Fibroblast of pulmonary artery (primary cell): ENCODE results near the gene SLC9A3.

Experiments
- DNase-seq: peaks from one replicate; pipeline ENCODE4 v3.0.0-alpha.2; 2010; ENCODE audit warnings: low read depth
- H3K4me3 ChIP-seq: replicated peaks from 2 replicates; pipeline ENCODE4 v1.5.1; 2011; ENCODE audit warnings: low read depth, mild to moderate bottlenecking, control low read depth, low read length, moderate library complexity
- TF ChIP-seq, protein P1 (sequence below): IDR thresholded peaks from 2 replicates; pipeline ENCODE4 v1.5.1; 2011; ENCODE audit warnings: mild to moderate bottlenecking, control low read depth, low read length, inconsistent platforms; ENCODE audit errors: missing control alignments

SLC9A3 gene

DNA sequence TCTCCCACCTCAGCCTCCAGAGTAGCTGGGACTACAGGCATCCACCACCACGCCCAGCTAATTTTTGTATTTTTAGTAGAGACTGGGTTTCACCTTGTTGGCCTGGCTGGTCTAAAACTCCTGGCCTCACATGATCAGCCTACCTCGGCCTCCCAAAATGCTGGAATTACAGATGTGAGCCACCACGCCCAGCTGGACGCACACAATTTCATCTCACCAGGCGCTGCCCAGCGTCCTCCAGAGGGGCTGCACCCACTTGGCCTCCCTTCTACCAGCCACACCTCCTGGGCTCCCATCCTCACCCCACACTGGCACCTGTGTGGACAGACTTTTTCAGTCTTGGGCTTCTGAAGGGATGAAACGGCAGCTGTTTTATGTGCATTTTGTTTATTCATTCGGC is 85.1 kb downstream of the SLC9A3 start:
- no peak for DNase-seq
- TF ChIP-seq, protein P1, sequence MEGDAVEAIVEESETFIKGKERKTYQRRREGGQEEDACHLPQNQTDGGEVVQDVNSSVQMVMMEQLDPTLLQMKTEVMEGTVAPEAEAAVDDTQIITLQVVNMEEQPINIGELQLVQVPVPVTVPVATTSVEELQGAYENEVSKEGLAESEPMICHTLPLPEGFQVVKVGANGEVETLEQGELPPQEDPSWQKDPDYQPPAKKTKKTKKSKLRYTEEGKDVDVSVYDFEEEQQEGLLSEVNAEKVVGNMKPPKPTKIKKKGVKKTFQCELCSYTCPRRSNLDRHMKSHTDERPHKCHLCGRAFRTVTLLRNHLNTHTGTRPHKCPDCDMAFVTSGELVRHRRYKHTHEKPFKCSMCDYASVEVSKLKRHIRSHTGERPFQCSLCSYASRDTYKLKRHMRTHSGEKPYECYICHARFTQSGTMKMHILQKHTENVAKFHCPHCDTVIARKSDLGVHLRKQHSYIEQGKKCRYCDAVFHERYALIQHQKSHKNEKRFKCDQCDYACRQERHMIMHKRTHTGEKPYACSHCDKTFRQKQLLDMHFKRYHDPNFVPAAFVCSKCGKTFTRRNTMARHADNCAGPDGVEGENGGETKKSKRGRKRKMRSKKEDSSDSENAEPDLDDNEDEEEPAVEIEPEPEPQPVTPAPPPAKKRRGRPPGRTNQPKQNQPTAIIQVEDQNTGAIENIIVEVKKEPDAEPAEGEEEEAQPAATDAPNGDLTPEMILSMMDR, result no peak
- H3K4me3 ChIP-seq, result no peak overlapping the region

DNA sequence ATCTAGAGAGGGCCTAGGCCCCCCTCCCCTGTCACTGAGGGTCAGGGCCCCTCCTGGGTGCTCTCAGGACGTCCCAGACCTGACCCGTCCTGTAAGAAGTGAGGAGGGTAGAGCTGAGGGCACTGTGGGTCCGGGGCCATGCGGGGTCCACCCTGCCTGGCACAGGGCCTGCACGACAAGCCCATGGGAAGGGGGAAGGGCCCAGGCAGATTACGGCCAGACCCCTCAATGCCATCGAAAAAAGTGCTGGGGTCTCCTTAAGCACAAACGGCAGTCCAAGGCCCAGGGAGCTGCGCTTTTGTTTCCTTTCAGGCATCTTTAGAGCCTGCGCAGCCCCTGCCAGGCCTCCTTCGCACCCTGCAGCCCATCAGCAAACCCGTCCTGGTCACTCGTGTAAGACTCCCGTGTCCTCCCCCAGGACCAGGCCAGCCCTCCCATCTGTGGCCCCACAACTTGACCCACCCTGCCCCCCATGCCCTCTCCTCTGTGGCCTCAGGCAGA is 85.7 kb downstream of the SLC9A3 start:
- no peak for DNase-seq
- TF ChIP-seq, protein P1, result no peak
- no peak overlapping the region for H3K4me3 ChIP-seq

DNA sequence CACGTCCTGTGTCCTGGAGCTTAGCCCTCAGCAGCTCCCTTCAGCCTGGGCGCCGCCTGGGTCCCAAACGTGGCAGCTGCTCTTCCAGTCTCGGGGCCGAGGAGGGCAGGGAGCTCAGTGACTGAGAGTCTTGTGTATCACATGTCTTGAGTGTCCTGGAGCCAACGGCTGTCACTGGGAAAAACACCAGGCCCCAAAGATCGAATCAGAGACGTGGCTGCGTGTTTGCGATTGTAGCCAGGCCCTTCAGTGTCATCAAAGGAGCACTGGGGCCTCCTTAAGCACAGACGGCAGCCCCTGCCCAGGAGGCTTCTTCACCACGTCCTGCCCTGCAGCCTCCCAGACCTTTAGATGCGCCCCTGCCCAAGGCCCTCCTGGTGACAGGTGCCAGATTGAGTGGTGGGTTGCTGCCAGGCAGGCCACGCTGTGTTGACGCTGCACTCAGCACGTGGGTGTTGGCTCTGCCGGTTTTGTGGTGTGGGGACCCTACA is 86.9 kb downstream of the SLC9A3 start:
- no peak for DNase-seq
- no peak overlapping the region for H3K4me3 ChIP-seq

DNA sequence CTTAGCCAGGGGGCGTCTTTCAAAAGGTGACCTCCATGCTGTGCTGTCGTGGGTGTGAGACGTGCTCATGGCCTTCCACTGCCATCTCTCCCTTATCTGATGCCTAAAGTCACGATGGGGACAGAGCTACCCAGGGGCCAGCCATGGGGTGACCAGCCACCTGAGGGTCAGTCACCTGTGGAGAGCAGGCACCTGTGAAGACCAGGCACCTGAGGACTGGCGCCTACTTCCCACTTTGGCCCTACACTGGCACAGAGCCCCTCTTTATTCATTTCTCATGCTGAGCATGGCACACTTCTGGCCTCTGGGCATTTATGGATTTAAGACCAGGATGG is 87.6 kb downstream of the SLC9A3 start:
- TF ChIP-seq, protein P1, result no peak
- no peak overlapping the region for H3K4me3 ChIP-seq
- no peak for DNase-seq

More for the DNA sequence above, 86.9 kb downstream of the SLC9A3 start:
- TF ChIP-seq, protein P1, result no peak

DNA sequence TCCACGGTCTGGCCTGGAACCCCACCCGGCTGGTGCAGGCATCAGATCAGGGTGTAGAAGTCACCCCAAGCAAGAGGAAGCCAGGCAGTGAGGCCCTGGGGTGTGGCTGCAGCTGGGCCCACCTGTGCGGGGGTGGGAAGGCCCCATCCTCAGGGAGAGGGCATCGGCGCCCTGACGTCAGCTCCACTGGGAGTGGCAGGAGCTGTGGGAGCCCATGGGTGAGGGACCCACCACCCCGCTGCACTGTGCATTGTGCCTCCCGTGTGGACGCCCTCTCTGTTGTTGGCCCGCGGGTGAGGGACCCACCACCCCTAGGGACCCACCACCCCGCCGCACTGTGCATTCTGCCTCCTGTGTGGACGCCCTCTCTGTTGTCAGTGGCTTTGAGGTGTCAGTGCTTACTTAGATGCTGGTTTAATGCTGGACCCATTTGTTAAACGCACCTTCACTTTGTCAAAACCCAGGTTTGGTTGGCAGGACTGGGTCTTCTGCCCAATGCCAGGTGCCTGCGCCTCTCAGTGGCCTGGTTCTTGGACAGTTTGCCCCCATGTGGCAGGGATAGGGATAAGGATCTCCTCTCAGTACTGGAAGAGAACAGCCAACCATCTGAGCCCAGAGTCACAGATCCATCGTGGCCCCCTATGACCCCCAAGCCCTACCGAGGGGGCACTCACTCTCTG is 88.1 kb downstream of the SLC9A3 start:
- TF ChIP-seq, protein P1, result peak; percentile 48
- no peak overlapping the region for H3K4me3 ChIP-seq
- DNase-seq, result peak; percentile 34

DNA sequence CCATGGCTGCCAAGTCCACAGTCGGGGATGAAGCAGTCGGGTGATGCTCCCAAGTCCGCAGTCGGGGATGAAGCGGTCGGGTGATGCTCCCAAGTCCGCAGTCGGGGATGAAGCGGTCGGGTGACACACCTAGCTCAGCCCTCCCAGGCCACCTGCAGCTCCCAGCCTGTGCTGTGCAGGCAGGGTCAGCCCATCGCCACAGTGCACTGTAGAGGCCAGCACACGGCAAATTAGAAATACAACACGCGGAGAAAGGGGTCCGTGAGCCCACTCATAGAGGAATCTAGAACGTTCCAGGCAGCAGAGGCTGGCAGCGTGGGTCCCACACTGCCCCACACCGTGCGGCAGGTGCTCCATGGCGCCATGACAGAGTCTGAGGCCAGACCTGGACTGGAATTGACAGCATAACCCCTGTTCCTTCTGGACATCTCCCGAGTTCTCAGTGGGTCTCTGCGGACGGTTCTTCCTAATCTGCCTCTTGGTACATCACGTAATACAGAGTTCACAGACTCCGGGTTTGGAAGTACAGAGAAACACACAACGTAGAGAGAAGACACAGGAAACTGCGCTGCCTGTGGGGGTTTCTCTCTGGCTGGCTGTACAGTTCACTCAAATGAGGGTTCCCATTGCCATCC is 89.0 kb downstream of the SLC9A3 start:
- DNase-seq, result no peak
- H3K4me3 ChIP-seq, result no peak overlapping the region
- TF ChIP-seq, protein P1, result no peak
